ENCODE results near the gene SLAMF6.
"Not testable (repeated sequence)": the region's sequence is repeated elsewhere in the genome, so short reads cannot be mapped to it uniquely, and the experiment has no call there.

The SLAMF6 gene

DNA sequence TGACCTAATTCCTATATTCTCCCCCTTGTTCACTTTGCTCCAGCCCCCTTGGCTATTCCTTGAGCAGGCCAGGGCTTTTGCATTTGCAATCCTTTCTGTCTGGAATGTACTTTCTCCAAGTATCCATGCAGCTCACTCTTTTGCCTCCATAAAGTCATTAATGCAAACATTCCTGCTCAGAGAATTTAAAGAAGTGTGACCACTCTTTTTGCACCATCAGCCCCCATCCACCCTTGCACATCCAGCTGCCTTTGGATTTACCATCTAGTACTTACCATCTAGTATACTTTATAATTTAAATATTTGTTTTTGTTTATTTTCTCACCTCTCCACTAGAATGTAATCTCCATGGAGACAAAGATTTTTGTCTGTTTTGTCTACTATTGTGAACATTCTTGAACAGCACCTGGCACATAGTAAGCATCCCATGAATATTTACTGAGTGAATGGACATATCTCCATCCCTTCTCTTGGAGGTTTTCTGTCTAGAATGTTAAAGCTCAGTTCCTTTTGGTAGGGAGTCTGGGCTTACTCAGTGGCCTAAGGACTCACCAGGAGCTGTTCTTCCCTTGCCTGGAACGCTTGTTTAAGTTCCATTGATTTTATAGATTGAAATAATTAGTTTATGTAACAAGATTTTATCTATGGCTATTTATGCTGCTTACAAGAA is 22.6 kb downstream of the SLAMF6 start:
- DNase-seq: no peak

DNA sequence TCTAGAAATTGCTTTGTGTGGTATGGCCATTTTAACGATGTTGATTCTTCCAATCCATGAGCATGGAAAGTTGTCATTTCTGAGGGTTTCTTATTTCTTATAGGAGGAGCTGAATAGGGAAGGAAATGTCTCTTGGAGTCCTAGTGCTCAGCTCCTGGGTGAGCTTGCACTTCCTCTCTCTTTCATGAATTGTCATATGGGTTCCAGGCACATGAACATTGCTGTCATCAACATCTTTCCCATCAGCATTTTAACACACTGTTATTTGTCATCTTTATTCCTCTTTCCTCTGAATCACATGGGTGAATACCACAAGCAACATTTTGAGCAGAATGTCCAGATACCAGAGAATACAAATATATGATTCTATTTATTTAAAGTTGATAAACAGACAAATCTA is 23.4 kb downstream of the SLAMF6 start:
- DNase-seq: no peak

DNA sequence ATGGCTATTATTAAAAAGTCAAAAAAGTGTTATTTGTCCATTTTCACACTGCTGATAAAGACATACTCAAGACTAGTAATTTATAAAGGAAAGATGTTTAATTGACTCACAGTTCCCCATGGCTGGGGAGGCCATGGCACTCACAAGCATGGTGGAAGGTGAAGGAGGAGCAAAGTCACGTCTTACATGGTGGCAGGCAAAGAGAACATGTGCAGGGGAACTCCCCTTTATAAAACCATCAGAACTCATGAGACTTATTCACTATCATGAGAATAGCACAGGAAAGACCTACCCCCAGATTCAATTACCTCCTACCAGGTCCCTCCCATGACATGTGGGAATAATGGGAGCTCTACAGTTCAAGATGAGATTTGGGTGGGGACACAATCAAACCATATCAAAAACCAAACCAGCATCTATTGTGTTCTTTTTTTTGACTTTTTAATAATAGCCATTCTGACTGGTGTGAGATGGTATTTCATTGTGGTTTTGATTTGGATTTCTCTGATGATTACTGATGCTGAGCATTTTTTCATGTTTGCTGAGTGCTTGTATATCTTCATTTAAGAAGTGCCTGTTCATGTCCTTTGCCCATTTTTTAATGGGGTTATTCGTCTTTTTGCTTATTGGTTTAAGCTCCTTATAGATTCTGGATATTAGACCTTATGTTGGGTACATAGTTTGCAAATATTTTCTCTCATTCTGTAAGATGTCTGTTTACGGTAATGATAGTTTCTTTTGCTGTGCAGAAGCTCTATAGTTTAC is 24.6 kb downstream of the SLAMF6 start:
- DNase-seq: not testable (repeated sequence)

DNA sequence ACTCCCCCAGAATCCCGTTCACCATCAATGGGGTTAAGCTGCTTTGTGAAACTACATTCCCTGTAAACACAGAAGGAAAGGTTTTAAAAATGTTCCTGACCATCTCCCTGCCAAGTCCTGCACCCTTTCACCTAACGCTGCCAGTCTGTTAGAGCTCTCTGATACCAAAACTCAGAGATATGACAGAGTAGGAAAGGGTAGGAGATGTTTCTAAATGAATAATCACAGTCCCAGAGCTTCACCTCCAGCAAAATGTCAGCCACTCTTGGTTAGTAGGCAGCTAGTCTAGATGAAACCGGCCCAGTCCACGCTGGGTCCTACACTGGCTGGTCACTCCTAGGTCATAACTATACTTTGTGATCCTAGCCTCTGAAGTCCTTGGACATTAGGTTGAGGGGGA is 26.7 kb downstream of the SLAMF6 start:
- no peak for DNase-seq

DNA sequence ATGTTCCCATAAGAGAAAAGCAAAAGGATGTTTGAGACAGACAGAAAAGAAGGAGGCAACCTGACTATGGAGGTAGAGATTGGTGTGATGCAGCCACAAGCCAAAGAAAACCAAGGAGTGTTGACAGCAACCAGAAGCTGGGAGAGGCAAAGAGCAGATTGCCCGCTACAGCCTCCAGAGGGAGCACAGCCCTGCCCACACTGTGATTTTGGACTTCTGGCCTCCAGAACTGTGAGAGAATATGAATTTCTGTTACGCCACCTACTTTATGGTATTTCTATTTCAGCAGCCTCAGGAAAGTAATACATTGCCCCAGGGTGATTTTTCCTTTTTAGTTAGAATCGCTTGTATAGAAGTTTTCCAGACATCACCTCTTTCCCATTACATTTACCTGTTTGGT is 28.4 kb downstream of the SLAMF6 start:
- DNase-seq: no peak

DNA sequence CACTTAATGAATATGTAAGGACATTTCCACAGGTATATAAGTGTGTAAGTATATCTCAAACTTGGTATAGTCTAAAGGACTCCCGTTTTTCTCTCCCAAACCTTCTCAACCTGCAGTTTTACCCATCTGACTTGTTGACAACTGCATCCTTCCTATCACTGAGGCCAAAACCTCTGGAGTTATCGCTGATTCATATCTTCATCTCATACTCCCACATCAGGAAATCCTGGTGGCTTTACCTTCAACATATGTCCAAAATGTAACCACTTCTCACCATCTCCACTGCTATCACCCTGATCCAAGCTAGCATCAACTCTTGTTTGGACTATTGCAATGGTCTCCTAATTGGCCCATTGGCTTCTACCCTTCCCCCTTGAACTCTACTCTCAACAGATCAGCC is 30.4 kb downstream of the SLAMF6 start:
- DNase-seq: no peak

DNA sequence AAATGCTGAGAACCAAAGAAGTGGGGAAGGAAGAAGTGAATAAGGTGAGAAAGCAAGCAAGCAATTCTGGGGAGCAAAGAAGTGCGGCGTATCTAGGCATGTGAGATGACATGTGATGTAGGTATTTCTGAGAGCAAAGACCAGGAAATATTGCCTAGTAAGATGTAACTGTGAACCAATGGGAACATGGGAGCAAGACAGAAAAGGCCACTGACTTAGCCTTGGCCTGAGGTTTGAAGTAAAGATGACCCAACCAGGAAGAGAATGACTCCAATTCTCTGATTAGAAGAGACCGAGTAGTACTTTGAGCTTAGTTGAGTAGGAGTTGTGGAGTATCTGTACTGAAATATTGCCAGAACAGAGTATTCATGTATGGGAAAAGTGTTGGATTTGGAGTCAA is 31.1 kb downstream of the SLAMF6 start:
- no peak for DNase-seq

DNA sequence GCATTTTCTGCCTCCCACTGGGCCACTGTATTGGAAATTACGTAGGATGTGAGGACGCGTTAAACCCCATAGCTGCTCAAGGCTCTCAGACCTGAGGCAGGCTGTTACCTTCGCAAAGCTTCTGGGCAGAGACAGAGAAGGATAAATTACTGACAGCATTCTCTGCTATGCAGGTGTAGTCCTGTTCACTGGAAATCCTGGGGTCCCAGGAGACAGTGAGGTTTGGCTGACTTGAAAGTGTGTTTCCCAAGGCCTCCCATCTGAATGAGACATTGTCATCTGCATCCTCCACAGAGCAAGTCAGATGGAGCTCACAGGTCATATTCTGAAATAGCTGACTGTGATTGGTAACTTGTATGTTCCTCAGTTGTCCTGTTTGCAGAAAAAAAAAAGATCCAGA is 32.0 kb downstream of the SLAMF6 start:
- DNase-seq: no peak

DNA sequence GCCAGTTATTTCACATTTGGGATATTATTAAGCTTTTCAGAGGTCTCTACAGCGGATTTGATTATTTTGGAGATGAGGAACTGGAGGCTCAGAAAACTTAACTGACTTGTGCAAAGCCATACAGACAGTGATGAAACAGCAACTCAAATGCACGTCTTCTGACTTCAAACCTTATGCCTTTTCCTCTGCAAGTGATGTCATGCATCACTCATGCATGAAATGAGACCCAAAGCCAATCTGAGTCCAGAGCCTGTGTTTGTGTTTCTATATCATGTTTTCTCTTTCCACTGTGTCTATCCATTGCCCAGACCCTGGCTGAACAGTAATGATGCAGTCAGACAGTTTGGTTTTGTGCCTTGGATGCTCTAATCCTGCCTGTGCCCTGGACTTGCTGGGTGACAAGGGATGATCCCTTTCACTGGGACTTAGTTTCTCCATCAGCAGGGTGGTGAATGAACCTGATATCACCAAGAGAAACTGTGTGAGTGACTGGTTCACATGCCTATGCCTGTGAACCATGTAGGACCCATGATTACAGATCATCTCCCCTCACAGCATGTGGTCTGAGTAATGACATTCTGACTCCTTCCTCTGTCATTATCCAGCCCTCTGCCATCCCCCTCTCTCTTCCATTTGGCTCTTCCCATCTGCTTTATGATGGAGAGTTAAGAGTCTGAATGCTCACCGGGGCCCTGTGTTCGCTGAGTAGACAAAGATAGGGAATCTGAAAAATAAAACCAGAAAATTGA is 33.4 kb downstream of the SLAMF6 start:
- no peak for DNase-seq

DNA sequence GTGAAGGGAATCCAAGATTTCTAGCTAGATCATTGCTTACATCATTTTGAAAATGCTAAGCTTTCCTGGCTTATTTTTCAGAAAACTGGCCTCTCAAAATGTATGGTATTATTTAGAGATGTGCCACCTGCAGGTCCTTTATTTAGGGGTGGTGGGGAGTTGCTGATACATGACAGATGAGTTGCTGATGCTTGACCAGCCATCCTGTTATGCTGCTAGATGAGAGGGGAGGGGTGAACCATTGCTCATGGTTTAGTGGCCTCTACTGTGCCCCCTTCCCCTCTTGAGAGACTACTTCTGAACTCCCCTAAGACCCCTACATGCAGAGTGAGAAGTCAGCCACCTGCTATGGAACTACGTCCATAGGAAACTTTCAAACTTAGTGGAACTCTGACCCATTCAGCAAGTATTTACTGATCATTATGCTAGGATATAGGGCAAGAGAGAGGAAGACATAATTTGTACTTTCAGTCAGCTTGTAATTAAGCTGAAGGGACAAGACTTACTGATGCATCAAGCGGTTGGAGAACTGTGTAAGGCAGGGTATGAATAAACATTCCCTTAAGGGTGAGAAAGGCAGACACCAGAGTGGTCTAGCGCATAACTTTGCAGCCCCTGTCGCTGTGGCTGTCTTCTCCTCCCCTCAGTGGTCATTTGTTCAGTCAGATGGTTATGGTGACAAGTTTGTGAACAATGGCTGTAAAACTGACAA is 34.6 kb downstream of the SLAMF6 start:
- DNase-seq: no peak

DNA sequence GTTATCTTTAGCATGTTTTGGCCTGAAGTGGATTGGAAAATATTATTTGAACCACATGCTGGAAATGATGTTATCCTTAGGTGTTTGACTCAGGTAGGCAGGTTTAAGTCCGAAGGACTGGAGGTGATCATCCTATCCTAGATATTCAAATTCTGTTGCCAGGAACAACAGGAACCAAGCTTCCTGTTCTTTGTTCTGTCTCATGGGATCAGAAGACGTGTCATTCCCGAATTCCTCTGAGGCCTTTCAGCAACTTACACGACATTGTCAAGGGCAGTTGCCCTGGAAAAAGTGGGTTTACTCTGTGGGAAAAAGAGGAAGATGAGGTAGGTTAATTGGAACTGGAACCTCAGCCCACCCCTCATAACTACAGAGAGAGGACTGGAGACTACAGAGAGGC is 36.6 kb downstream of the SLAMF6 start:
- DNase-seq: no peak

DNA sequence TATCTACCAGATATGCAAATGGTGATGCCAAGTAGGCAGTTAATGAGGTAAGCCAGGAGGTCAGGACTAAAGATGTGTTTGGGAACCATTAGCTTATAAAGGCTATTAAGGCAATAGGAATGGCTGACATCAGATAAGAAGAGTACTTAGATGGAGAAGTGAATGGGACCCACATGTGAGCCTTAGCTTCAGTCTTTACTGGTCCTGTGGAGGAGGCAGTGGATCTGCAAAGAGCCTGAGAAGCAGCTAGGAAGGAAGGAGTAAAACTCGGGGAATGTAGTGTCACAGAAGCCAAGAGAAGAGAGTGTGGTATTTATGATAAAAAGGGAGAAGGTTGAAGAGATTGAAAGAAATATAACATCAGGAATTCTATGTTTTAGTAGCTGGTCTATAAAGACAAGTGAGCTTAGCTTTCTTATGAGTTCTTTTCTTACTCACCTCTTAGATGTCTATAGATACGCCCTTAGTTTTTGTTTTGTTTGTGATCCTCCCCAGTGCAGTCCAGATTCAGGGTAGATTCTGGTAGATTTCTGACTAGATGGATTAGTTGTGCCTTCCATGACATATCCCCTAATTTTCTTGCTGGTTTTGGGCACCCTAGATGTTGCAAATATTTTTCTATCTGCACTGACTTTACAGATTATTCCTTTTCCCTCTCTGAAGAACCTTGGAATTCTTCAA is 39.4 kb downstream of the SLAMF6 start:
- DNase-seq: no peak

DNA sequence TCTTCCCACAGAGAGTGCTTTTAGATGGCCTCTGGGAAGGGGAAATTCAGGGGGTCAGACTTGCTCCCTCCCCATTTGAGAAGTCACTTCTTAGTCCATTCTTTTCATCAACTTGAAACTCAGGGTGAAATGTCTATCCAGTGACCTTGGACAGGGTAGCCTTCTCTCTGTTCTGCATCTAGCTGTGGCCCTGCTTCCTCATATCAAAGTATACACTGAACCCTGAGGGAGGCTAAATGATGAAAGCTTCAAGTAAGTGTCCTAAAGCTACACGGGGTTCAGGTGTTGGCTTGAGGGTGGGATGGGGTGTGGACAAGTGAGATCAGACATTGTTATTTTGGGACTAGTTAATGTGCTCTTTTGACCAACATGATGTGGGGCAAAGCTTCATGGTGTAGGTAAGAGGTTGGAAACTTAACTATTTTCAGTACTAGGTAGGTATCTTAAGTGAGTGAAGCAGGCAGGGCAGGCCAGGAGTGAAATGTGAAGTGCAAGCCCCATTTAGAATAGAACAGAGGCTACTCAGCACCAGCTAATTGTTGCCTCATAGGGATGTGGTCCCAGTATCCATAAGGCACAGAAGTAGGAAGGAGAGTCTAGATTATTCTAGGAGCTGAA is 41.0 kb downstream of the SLAMF6 start:
- no peak for DNase-seq

DNA sequence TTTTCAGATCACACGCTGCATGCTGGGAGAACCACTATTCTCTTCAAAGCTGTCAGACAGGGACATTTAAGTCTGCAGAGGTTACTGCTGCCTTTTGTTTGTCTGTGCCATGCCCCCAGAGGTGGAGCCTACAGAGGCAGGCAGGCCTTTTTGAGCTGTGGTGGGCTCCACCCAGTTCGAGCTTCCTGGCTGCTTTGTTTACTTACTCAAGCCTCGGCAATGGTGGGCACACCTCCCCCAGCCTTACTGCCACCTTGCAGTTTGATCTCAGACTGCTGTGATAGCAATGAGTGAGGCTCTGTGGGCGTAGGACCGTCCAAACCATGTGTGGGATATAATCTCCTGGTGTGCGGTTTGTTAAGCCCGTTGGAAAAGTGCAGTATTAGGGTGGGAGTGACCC is 42.3 kb downstream of the SLAMF6 start:
- not testable (repeated sequence) for DNase-seq

DNA sequence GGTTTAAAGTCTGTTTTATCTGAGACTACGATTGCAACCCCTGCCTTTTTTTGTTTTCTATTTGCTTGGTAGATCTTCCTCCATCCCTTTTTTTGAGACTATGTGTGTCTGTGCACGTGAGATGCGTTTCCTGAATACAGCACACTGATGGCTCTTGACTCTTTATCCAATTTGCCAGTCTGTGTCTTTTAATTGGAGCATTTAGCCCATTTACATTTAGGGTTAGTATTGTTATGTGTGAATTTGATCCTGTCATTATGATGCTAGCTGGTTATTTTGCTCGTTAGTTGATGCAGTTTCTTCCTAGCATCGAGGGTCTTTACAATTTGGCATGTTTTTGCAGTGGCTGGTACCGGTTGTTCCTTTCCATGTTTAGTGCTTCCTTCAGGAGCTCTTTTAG is 44.0 kb downstream of the SLAMF6 start:
- DNase-seq: not testable (repeated sequence)

DNA sequence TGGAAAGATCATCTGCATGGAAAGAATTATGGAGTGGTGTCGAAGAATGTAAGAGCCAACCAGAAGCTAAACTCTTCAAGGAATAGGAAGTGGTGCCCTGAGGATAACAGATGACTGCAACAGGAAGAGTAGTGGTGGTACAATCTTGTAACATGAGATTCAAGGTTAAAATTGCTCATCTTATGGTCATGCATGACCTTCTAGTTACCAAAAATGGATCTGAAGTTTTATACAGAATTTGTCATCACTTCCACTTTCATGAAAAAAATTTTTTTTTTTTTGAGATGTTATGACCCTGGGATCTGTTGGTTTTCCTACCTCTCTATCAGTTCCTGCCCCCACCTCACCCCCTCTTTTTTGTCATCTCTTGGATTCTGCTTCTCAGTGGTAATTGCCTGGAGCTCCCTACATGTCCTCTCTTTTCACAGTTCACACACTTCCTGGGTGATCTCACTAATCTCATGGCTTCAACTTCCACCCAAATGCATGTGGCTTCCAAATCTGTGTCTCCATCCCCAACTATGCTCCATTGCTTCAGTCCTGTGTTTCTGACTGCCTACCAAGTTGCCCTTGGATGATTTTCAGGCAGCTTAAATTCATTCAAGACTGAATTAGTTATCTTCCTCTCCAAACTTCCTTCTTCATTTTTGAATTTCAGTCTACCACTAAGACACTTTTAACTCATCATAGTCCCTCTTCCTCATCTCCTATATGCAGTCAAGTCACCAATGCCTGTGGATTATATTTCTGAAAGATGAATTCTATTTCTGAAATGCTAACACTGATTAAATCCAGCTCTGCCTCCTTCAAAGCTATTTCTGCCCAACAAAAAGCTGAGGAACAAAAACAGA is 48.4 kb downstream of the SLAMF6 start:
- no peak for DNase-seq

DNA sequence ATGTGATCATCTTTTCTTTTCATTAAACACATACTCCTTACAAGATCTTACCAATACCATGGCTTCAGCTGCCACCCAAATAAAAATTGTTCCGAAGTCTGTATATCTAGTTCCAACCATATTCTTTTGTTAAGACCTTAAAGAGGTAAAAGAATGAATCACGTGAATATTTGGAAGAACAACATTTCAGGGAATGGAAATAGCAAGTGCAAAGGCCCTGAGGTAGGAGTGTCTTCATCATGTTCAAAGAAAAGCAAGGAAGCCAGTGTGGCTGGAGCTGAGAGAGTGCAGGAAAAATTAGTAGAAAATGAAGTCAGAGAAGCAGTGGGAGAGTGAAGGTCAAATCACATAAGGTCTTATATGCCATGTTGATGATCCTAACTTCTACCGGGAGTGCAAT is 50.9 kb downstream of the SLAMF6 start:
- DNase-seq: no peak

DNA sequence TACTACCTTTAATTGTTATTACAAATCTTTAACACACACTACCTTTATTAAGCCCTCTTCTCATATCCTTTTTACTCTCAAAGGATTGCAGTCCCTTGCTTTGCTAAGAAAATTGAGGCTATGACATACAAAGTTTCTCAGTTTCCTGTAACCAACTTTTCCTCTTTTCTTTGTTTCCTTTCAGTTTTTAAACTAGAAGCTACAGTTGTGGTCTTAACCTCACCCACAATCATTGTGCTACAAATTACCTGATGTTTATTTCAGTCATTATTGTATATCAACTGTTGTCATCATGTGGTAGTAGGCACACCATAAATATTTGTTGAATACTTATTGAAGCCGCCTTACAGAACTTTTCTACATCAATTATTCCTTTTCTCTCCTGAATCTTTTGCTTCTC is 51.8 kb downstream of the SLAMF6 start:
- no peak for DNase-seq

DNA sequence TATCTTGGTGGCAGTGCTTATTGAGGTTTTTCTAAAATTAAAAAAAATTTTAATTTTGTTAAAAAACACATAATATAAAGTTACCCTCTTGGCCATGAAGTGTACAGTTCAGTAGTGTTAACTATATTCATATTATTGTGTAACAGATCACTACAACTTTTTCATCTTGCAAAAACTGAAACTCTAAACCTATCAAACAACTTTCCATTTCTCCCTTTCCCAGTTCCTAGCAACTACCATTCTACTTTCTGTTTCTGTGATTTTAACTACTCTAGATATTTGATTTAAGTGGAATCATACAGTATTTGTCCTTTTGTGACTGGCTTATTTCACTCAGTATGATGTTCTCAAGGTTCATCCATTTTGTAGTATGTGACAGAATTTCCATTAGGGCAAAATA is 55.5 kb downstream of the SLAMF6 start:
- DNase-seq: no peak

DNA sequence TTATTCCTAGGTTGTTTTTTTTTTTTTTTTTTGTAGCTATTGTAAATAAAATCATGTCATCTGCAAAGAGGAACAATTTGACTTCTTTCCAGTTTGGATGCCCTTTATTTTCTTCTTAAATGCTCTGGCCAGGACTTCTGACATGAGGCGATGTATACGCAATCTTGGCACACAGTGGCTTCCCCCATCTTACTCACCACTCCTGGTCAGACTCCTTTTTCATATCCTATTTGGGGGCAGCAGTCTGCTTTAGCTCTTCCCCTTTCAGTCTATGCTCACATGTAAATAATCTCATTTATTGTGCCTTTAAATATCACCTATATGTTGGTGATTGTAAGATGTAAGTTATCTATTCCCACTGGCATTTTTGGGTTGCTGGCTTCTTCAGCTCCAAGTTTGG is 56.1 kb downstream of the SLAMF6 start:
- DNase-seq: no peak

DNA sequence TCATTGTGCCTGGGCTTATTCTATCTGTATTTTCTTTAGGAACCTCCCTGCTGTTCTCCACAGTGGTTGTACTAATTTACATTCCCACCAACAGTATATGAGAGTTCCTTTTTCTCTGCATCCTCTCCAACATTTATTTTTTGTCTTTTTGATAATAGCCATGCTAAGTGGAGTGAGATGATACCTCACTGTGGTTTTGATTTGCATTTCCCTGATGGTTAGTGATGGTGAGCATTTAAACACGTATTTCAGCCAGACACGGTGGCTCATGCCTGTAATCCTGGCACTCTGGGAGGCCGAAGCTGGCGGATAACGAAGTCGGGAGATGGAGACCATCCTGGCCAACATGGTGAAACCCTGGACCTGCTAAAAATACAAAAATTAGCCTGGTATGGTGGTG is 57.9 kb downstream of the SLAMF6 start:
- no peak for DNase-seq
